IMR-90 (cell line): Measurements from ENCODE around the gene ENDOU.

Experiments used
- CHD1 ChIP-seq: IDR thresholded peaks from 2 replicates; pipeline ENCODE4 v1.6.1; 2012; ENCODE audit warnings: low read depth, low read length, improper control_type of control experiment
- CTCF ChIP-seq: conservative IDR thresholded peaks from 2 replicates; pipeline ENCODE4 v1.5.1; 2012; ENCODE audit warnings: mild to moderate bottlenecking, low read depth, low read length, improper control_type of control experiment
- NFE2L2 ChIP-seq: fragments of 150-350 bp; IDR thresholded peaks from 2 replicates; pipeline ENCODE4 v1.6.1; 2016; ENCODE audit warnings: low read depth, mild to moderate bottlenecking, low read length
- POLR2A ChIP-seq: IDR thresholded peaks from 2 replicates; pipeline ENCODE4 v1.6.1; 2012; ENCODE audit warnings: mild to moderate bottlenecking, low read depth, low read length
- RAD21 ChIP-seq: IDR thresholded peaks from 2 replicates; pipeline ENCODE4 v1.6.1; 2012; ENCODE audit warnings: low read length, improper control_type of control experiment

- TF ChIP-seq CTCF (no peak), RAD21 (no peak), POLR2A (no peak), CHD1 (no peak), NFE2L2 (no peak)
Measured at GRCh38 chr12:47757364-47757839, 32.1 kb upstream of the ENDOU start.
